Esophagus squamous epithelium (tissue), 4 donors: Measurements from ENCODE around the gene FAM107B.

Source experiments
- POLR2A ChIP-seq, 4 donors: fragments of 450-650 bp; IDR thresholded peaks; one replicate each; pipeline ENCODE4 v1.6.1; 2017; ENCODE audit warnings: antibody characterized with exemption in 4 of 4, mild to moderate bottlenecking in 4 of 4, moderate library complexity in 3 of 4
- TF ChIP-seq, protein P1 (sequence below), 6 experiments: fragments of 450-650 bp in 4 of 6; fragments of 200-600 bp in 2 of 6; sonication (generic) in 2 of 6; IDR thresholded peaks; one replicate each; pipeline ENCODE4 v1.5.1; 2016 to 2019; ENCODE audit warnings: antibody characterized with exemption in 6 of 6, mild to moderate bottlenecking in 4 of 6, moderate library complexity in 4 of 6

DNA sequence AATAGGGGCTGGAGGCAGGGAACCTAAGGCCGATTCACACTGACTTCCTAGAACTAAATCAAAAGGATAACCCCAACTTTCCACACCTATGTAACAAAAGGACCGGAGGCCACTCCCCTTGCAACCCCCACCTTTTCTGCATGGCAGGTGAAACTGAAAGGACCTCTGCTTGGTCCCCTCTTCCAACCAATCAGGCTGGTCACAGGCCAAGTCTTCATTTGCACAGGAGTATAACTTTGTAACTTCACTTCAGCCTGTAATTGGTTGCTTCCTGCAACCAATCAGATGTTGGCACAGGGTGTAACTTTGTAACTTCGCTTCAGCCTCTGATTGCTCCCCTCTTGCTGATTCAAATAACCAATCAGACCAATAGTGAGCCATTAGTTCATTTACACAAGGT is 190.0 kb downstream of the FAM107B start:
- no peak for TF ChIP-seq POLR2A (IDR thresholded peaks at IDR 0.05)
- TF ChIP-seq, protein P1, sequence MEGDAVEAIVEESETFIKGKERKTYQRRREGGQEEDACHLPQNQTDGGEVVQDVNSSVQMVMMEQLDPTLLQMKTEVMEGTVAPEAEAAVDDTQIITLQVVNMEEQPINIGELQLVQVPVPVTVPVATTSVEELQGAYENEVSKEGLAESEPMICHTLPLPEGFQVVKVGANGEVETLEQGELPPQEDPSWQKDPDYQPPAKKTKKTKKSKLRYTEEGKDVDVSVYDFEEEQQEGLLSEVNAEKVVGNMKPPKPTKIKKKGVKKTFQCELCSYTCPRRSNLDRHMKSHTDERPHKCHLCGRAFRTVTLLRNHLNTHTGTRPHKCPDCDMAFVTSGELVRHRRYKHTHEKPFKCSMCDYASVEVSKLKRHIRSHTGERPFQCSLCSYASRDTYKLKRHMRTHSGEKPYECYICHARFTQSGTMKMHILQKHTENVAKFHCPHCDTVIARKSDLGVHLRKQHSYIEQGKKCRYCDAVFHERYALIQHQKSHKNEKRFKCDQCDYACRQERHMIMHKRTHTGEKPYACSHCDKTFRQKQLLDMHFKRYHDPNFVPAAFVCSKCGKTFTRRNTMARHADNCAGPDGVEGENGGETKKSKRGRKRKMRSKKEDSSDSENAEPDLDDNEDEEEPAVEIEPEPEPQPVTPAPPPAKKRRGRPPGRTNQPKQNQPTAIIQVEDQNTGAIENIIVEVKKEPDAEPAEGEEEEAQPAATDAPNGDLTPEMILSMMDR (IDR thresholded peaks at IDR 0.05), result no peak
